Mesenteric fat pad (tissue), 1 donor: ENCODE results near the gene OSCP1. TPM values are rescaled to one million over a fixed set of nuclear protein-coding genes. Genes with fewer than 3 reads are reported as not detected.

Experiments
- DNase-seq: peaks from one replicate; pipeline ENCODE4 v3.0.0-alpha.2; 2020; ENCODE audit warnings: low spot score
- total RNA-seq: library from RNA; stranded (reverse); fragmentation: NEBNext Ultra II Directional; extraction: Animal tissue kit (Norgen Biotek cat#: 25700); gene quantifications from one replicate; pipeline ENCODE4 v1.2.1, GENCODE V29; 2021
- donor health status: DM: yes; HTN: yes; CAD: no.

Gene OSCP1
- total RNA-seq, 1 donor from 2014 or later = 7.0 TPM

- no peak for DNase-seq
Measured at GRCh38 chr1:36384542-36385409, 65.5 kb downstream of the OSCP1 start.

GRCh38 chr1:36383240-36383639, 67.0 kb downstream of the OSCP1 start:
- DNase-seq = no peak

DNA sequence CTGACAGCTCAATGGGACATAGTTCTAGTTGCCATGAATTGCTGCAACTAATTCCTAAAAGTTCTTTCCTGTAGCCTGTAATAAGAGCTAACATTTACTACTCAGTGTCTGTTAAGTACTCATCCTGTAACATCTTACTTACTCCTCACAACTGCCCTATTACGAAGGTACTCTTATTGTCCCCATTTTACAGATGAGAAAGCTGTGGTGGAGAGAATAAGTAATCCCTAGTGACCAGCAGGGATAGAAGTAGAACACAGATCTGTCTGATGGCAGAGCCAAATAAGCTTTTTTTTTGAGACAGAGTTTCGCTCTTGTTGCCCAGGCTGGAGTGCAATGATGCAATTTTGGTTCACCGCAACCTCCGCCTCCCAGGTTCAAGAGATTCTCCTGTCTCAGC, 67.6 kb downstream of the OSCP1 start:
- no peak for DNase-seq

DNA sequence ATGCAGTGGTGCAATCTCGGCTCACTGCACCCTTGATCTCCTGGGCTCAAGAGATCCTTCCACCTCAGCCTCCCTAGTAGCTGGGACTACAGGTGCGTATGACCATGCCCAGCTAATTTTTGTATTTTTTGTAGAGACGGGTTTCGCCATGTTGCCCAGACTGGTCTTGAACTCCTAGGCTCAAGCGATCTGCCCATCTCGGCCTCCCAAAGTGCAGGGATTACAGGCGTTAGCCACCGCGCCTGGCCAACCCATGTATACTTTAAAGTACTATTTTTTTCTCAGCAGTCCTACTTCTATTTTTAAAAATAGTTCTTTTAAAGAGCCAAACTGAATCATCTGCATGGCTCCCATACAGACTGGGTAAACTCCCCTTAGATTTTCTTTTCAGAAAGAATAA, 68.0 kb downstream of the OSCP1 start:
- no peak for DNase-seq

DNA sequence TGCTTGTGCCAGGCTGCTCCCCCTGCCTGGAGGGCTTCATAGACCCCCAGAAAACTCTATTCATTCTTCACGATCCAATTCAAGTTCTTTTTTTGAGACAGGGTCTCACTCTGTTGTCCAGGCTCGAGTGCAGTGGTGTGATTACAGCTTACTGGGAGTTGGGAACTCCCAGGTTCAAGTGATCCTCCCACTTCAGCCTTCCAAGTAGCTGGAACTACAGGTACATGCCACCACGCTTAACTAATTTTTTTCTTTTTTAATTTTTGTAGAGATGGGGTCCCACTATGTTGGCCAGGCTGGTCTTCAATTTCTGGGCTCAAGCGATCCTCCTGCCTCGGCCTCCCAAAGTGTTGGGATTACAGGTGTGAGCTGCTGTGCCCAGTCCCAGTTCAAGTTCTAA, 68.8 kb downstream of the OSCP1 start:
- no peak for DNase-seq

- no peak for DNase-seq
Measured at GRCh38 chr1:36380782-36381181, 69.5 kb downstream of the OSCP1 start.

DNA sequence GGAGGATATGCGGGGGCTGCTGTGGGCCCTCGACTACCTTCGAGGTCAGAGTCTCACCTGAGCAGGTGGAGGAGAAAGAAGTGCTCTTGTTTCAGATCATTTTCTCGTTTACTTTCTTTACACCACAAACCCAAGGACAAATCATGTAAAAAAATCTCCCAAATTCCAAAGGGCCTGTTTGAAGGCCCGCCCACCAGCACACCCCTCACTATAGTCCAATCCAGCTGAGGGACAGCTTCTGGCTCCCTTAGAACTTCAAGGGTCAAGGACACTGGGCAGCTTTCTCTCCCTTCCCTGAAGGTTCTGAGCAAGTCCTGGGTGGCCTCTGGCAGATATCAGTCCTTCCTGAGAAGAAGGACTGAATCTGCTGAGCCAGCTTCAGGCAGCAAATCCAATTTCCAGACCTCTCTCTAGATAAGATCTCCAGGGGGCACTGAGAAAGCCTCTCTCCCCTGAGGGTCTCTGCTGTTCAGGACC, 70.1 kb downstream of the OSCP1 start:
- no peak for DNase-seq

DNA sequence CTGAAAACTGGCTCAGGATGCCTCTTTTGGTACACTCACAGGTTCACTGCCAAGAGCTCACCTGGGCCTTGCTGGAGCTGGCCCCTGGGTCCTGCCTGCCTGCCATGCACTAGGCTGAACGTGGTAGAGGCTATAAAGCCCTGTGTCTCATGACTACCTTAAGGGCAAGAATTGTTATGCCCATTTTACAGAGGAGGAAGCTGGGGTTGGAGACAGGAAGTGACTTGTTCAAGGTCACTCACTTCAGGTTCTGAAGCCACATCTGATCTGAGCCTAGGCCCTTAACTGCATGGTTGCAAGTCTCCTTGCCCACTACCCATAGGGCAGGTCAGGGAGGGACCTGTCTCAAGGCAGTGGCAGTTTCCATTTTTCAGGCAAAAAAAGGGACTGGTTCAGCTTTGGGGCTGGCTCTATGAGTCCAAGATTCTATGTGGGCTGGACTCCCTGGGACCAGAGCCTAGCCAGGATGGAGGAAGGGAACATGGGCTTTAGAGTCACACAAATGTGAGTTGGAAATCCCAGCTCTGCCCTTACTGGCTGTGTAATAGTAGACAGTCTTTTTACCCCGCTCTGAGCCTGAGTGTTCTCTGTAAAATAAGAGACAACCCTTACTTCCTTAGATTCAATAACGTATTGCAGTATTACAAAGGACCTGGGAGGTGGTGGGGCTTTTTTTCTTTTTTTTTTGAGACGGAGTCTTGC, 72.3 kb downstream of the OSCP1 start:
- DNase-seq = no peak

DNA sequence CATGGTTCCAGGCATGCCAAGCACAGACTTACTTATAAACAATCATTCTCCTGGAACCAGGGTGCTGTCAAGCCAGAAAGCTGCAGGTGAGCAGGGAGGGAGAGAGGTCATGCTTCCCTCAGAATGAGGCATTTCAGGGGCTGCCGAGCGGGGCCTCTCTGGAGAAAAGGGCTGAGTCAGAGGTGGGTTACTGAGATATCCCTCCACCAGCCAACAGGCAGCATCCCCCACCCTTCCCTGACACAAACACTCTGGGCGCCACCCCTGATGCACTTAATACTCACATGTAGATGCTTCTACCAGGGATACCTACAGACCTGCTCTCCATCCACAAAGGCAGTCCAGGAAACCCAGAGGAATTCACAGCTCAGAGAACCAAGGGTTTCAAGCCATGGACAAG, 77.6 kb downstream of the OSCP1 start:
- DNase-seq = no peak

- DNase-seq = no peak
Measured at GRCh38 chr1:36369061-36369861, 81.0 kb downstream of the OSCP1 start.

Other genes with a start within 250 kb of the OSCP1 start
- 94.3 TPM for gene THRAP3, start 226.0 kb downstream of the OSCP1 start, total RNA-seq
- 2.6 TPM for gene SH3D21, start 144.1 kb downstream of the OSCP1 start, total RNA-seq
- 34.5 TPM for gene EVA1B, start 126.8 kb downstream of the OSCP1 start, total RNA-seq
- 84.0 TPM for gene STK40, start 64.5 kb downstream of the OSCP1 start, total RNA-seq
- 50.1 TPM for gene LSM10, start 52.5 kb downstream of the OSCP1 start, total RNA-seq
- 83.4 TPM for gene MRPS15, start 13.9 kb upstream of the OSCP1 start, total RNA-seq
- gene CSF3R, start 32.5 kb upstream of the OSCP1 start, total RNA-seq = 82.0 TPM